IMR-90 (cell line): ENCODE measurements around the gene PKP4. TPM values are rescaled to one million over a fixed set of nuclear protein-coding genes. Genes with fewer than 3 reads are reported as not detected.

ENCODE experiments used
- ATAC-seq: fragments of 200-7000 bp; cut with Tn5 transposase; 2 replicates; pipeline ENCODE4 v1.9.1; 2020; ENCODE audit warnings: low read depth, mild to moderate bottlenecking, moderate library complexity
- BruUV-seq: library from RNA; stranded (reverse); fragments of 400-500 nt; replicated peaks from 2 replicates; lab custom pipeline; 2021; lab: Mats Ljungman, UMichigan
- CTCF ChIA-PET: fragments of 300-600 bp; formaldehyde crosslinking; extraction: SDS; loops from one replicate; lab custom pipeline; 2021; ENCODE audit warnings: antibody characterized with exemption; lab: Yijun Ruan, JAX
- POLR2A ChIA-PET: fragments of 300-600 bp; sonication (Branson Sonifier 250); formaldehyde crosslinking; loops from one replicate; lab custom pipeline; 2022; ENCODE audit warnings: antibody characterized with exemption; ENCODE audit not compliant: unreplicated experiment; lab: Charles Lee
- DNase-seq: peaks from one replicate; pipeline ENCODE4 v3.0.0; 2013
- H2AFZ ChIP-seq: replicated peaks from 2 replicates; pipeline ENCODE3; 2013; ENCODE audit warnings: low read length, mild to moderate bottlenecking; ENCODE audit not compliant: poor library complexity
- H2AK5ac ChIP-seq: 2 replicates; pipeline ENCODE4 v1.6.1; 2013; ENCODE audit warnings: low read depth, low read length, inconsistent platforms
- H2AK9ac ChIP-seq: replicated peaks from 2 replicates; pipeline ENCODE3; 2013; ENCODE audit warnings: mild to moderate bottlenecking, low read depth, low read length, moderate library complexity; ENCODE audit not compliant: poor library complexity
- H2BK120ac ChIP-seq: 2 replicates; pipeline ENCODE4 v1.6.1; 2013; ENCODE audit warnings: low read depth, low read length, inconsistent platforms
- H2BK15ac ChIP-seq: 3 replicates; pipeline ENCODE4 v1.6.1; 2013; ENCODE audit warnings: low read depth, low read length, inconsistent platforms
- H2BK20ac ChIP-seq: 2 replicates; pipeline ENCODE4 v1.6.1; 2013; ENCODE audit warnings: low read depth, mild to moderate bottlenecking, inconsistent platforms, low read length, moderate library complexity
- H2BK5ac ChIP-seq: 2 replicates; pipeline ENCODE4 v1.6.1; 2013; ENCODE audit warnings: mild to moderate bottlenecking, low read depth, low read length, inconsistent platforms; ENCODE audit not compliant: poor library complexity, severe bottlenecking
- H3K14ac ChIP-seq: replicated peaks from 2 replicates; pipeline ENCODE4 v1.6.1; 2013; ENCODE audit warnings: low read depth, low read length, inconsistent platforms
- H3K18ac ChIP-seq: 2 replicates; pipeline ENCODE4 v1.6.1; 2013; ENCODE audit warnings: low read depth, low read length, control low read depth
- H3K23ac ChIP-seq: 2 replicates; pipeline ENCODE4 v1.6.1; 2013; ENCODE audit warnings: low read depth, low read length, inconsistent platforms
- H3K27ac ChIP-seq: 2 replicates; pipeline ENCODE4 v1.5.1; 2013; ENCODE audit warnings: mild to moderate bottlenecking, control low read depth, low read length; ENCODE audit not compliant: insufficient read depth
- H3K27me3 ChIP-seq: 2 replicates; pipeline ENCODE4 v1.6.1; 2013; ENCODE audit warnings: low read length; ENCODE audit not compliant: control insufficient read depth, insufficient read depth
- H3K36me3 ChIP-seq: 2 replicates; pipeline ENCODE4 v1.6.1; 2013; ENCODE audit warnings: low read length, mixed read lengths; ENCODE audit not compliant: control insufficient read depth, insufficient read depth
- H3K4ac ChIP-seq: 2 replicates; pipeline ENCODE4 v1.6.1; 2013; ENCODE audit warnings: low read depth, low read length, inconsistent platforms
- H3K4me1 ChIP-seq: 2 replicates; pipeline ENCODE4 v1.6.1; 2013; ENCODE audit warnings: low read length, mixed read lengths; ENCODE audit not compliant: control insufficient read depth, insufficient read depth
- H3K4me2 ChIP-seq: 2 replicates; pipeline ENCODE4 v1.6.1; 2013; ENCODE audit warnings: low read depth, mild to moderate bottlenecking, control low read depth, low read length, moderate library complexity
- H3K4me3 ChIP-seq: 2 replicates; pipeline ENCODE4 v1.5.1; 2013; ENCODE audit warnings: low read depth, mild to moderate bottlenecking, control low read depth, low read length, moderate library complexity; ENCODE audit not compliant: insufficient read depth
- H3K56ac ChIP-seq: 2 replicates; pipeline ENCODE4 v1.6.1; 2013; ENCODE audit warnings: low read length, inconsistent platforms; ENCODE audit not compliant: insufficient read depth; ENCODE audit errors: extremely low read depth
- H3K79me1 ChIP-seq, 2 experiments: 2 replicates each; pipeline ENCODE4 v1.6.1; 2013; ENCODE audit warnings: low read length in 2 of 2, inconsistent platforms in 1 of 2, low read depth in 1 of 2
- H3K9ac ChIP-seq: 2 replicates; pipeline ENCODE4 v1.6.1; 2013; ENCODE audit warnings: low read depth, low read length, control low read depth
- H3K9me1 ChIP-seq: 2 replicates; pipeline ENCODE4 v1.6.1; 2013; ENCODE audit warnings: low read length, inconsistent platforms; ENCODE audit not compliant: insufficient read depth
- H3K9me3 ChIP-seq: 2 replicates; pipeline ENCODE4 v1.6.1; 2013; ENCODE audit warnings: low read length; ENCODE audit not compliant: control insufficient read depth, insufficient read depth
- H4K20me1 ChIP-seq: 2 replicates; pipeline ENCODE4 v1.6.1; 2013; ENCODE audit warnings: low read length, inconsistent platforms; ENCODE audit not compliant: insufficient read depth
- H4K5ac ChIP-seq: 2 replicates; pipeline ENCODE4 v1.6.1; 2013; ENCODE audit warnings: mild to moderate bottlenecking, low read depth, low read length, control low read depth
- H4K8ac ChIP-seq, 2 experiments: 2 replicates each; pipeline ENCODE4 v1.6.1; 2013; ENCODE audit warnings: low read depth in 2 of 2, low read length in 2 of 2, control low read depth in 1 of 2, inconsistent platforms in 1 of 2
- H4K91ac ChIP-seq: 2 replicates; pipeline ENCODE4 v1.6.1; 2013; ENCODE audit warnings: low read depth, low read length, inconsistent platforms; ENCODE audit not compliant: insufficient read depth
- POLR2A ChIP-seq: IDR thresholded peaks from 2 replicates; pipeline ENCODE4 v1.6.1; 2012; ENCODE audit warnings: mild to moderate bottlenecking, low read depth, low read length
- RFX5 ChIP-seq: IDR thresholded peaks from 2 replicates; pipeline ENCODE4 v1.8.0; 2012; ENCODE audit warnings: low read depth, mild to moderate bottlenecking, low read length, moderate library complexity
- SMC3 ChIP-seq: fragments of 150-350 bp; IDR thresholded peaks from 2 replicates; pipeline ENCODE4 v1.6.1; 2016; ENCODE audit warnings: low read depth, mild to moderate bottlenecking, antibody characterized with exemption, low read length, moderate library complexity
- WGBS, 2 experiments: methylation state at CpG; one replicate each; pipeline versions ENCODE4 v1.1.5 to v1.1.7; 2013; ENCODE audit warnings: missing lambda C conversion rate in 2 of 2; ENCODE audit not compliant: insufficient read length in 1 of 2; ENCODE audit errors: extremely low coverage in 2 of 2; 5-methylcytosine and 5-hydroxymethylcytosine counted together
- dilution Hi-C: fragments of 300-500 bp; cut with HindIII; formaldehyde crosslinking; loops from one replicate; pipeline ENCODE4 v1.14.3; 2018; ENCODE audit warnings: low sequenced_read_pairs; ENCODE audit not compliant: unreplicated experiment
- in situ Hi-C: fragments of 300-500 bp; cut with MboI; formaldehyde crosslinking; loops from 3 replicates; pipeline ENCODE4 v1.14.3; 2019; ENCODE audit warnings: low sequenced_read_pairs, inconsistent platforms, mixed read lengths
- intact Hi-C: fragments of 100-400 bp; cut with micrococcal nuclease; formaldehyde crosslinking; loops from 2 replicates; pipeline ENCODE4 v1.10.0; 2022
- polyA plus RNA-seq, 3 experiments: library from polyadenylated mRNA; depleted of rRNA; stranded (reverse); fragments of >200 nt; gene quantifications; 2 replicates each; pipeline ENCODE4 v1.2.3, GENCODE V29; 2012; ENCODE audit warnings: low replicate concordance in 1 of 3
- total RNA-seq: library from RNA; depleted of rRNA; stranded (reverse); fragments of >200 nt; gene quantifications from 2 replicates; pipeline ENCODE4 v1.2.3, GENCODE V29; 2012
- TF ChIP-seq, protein P1 (sequence below): fragments of 150-350 bp; IDR thresholded peaks from 2 replicates; pipeline ENCODE4 v1.6.1; 2017; ENCODE audit warnings: mild to moderate bottlenecking, antibody characterized with exemption, low read length, low read depth
- TF ChIP-seq, protein P2 (sequence below): fragments of 150-350 bp; IDR thresholded peaks from 2 replicates; pipeline ENCODE4 v1.6.1; 2016; ENCODE audit warnings: low read depth, mild to moderate bottlenecking, low read length, moderate library complexity, borderline replicate concordance

PKP4 gene
- total and polyA plus RNA-seq, 2 of the 4 experiments (the other 2 are of a cell fraction), result 20.1 to 37.8 TPM

- Histone ChIP-seq H3K4ac (no peak overlapping the region), H2AK9ac (no peak overlapping the region), H3K4me2 (no peak overlapping the region), H4K5ac (no peak overlapping the region; the same call in 1 of the 2 replicates), H3K36me3 (no peaks in the 10 kb centered on the region), H3K14ac (no peak overlapping the region), H3K9me1 (peaks cover 11% of the 10 kb centered on the region; the same call in 1 of the 2 replicates), H3K79me1 (peaks cover 40 to 60% of the 10 kb centered on the region in 2 experiments), H4K8ac (no peak overlapping the region), H2BK120ac (no peak overlapping the region), H3K27ac (no peak overlapping the region), H3K9ac (no peak overlapping the region), H3K23ac (no peak overlapping the region), H3K27me3 (no peaks in the 10 kb centered on the region), H4K91ac (no peak overlapping the region; the same call in 1 of the 2 replicates), H3K4me1 (peaks cover 24% of the 10 kb centered on the region), H2BK5ac (no peak overlapping the region), H3K9me3 (no peaks in the 10 kb centered on the region), H3K18ac (peak overlapping the region; percentile 29; the same call in 1 of the 2 replicates), H2AK5ac (no peak overlapping the region), H2BK20ac (no peak overlapping the region), H4K20me1 (0 out of 2 replicates have a peak, but pooled peaks cover 4% of the 10 kb centered on the region), H2BK15ac (no peak overlapping the region), H2AFZ (no peak overlapping the region), H3K56ac (no peak overlapping the region), H3K4me3 (no peak overlapping the region)
- TF ChIP-seq POLR2A, result no peak
- TF ChIP-seq, protein P1, sequence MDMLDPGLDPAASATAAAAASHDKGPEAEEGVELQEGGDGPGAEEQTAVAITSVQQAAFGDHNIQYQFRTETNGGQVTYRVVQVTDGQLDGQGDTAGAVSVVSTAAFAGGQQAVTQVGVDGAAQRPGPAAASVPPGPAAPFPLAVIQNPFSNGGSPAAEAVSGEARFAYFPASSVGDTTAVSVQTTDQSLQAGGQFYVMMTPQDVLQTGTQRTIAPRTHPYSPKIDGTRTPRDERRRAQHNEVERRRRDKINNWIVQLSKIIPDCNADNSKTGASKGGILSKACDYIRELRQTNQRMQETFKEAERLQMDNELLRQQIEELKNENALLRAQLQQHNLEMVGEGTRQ, result no peak
- no peak for TF ChIP-seq RFX5
- TF ChIP-seq, protein P2, sequence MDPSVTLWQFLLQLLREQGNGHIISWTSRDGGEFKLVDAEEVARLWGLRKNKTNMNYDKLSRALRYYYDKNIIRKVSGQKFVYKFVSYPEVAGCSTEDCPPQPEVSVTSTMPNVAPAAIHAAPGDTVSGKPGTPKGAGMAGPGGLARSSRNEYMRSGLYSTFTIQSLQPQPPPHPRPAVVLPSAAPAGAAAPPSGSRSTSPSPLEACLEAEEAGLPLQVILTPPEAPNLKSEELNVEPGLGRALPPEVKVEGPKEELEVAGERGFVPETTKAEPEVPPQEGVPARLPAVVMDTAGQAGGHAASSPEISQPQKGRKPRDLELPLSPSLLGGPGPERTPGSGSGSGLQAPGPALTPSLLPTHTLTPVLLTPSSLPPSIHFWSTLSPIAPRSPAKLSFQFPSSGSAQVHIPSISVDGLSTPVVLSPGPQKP, result no peak
- TF ChIP-seq SMC3, result no peak
- intact Hi-C loops (no loop called here), dilution Hi-C loops (no loop called here), in situ Hi-C loops (no loop called here)
- DNase-seq (no peak), ATAC-seq (no peak)
- POLR2A ChIA-PET, result no interaction called here
- BruUV-seq, result no TSS peak
- CTCF ChIA-PET, result no interaction called here
- no CpG with 5 or more reads among the region's 1 CpG for WGBS, 2 experiments
Measured at GRCh38 chr2:158501301-158501700, 44.5 kb downstream of the PKP4 start.
